IMR-90 (cell line): ENCODE results near the gene SOBP. TPM values are rescaled to one million over a fixed set of nuclear protein-coding genes. Genes with fewer than 3 reads are reported as not detected.

ENCODE experiments used
- ATAC-seq: fragments of 200-7000 bp; cut with Tn5 transposase; 2 replicates; pipeline ENCODE4 v1.9.1; 2020; ENCODE audit warnings: low read depth, mild to moderate bottlenecking, moderate library complexity
- BruUV-seq: library from RNA; stranded (reverse); fragments of 400-500 nt; replicated peaks from 2 replicates; lab custom pipeline; 2021; lab: Mats Ljungman, UMichigan
- CTCF ChIA-PET: fragments of 300-600 bp; formaldehyde crosslinking; extraction: SDS; loops from one replicate; lab custom pipeline; 2021; ENCODE audit warnings: antibody characterized with exemption; lab: Yijun Ruan, JAX
- POLR2A ChIA-PET: fragments of 300-600 bp; sonication (Branson Sonifier 250); formaldehyde crosslinking; loops from one replicate; lab custom pipeline; 2022; ENCODE audit warnings: antibody characterized with exemption; ENCODE audit not compliant: unreplicated experiment; lab: Charles Lee
- DNase-seq: peaks from one replicate; pipeline ENCODE4 v3.0.0; 2013
- H2AFZ ChIP-seq: replicated peaks from 2 replicates; pipeline ENCODE3; 2013; ENCODE audit warnings: low read length, mild to moderate bottlenecking; ENCODE audit not compliant: poor library complexity
- H2AK5ac ChIP-seq: 2 replicates; pipeline ENCODE4 v1.6.1; 2013; ENCODE audit warnings: low read depth, low read length, inconsistent platforms
- H2AK9ac ChIP-seq: replicated peaks from 2 replicates; pipeline ENCODE3; 2013; ENCODE audit warnings: mild to moderate bottlenecking, low read depth, low read length, moderate library complexity; ENCODE audit not compliant: poor library complexity
- H2BK120ac ChIP-seq: 2 replicates; pipeline ENCODE4 v1.6.1; 2013; ENCODE audit warnings: low read depth, low read length, inconsistent platforms
- H2BK15ac ChIP-seq: 3 replicates; pipeline ENCODE4 v1.6.1; 2013; ENCODE audit warnings: low read depth, low read length, inconsistent platforms
- H2BK20ac ChIP-seq: 2 replicates; pipeline ENCODE4 v1.6.1; 2013; ENCODE audit warnings: low read depth, mild to moderate bottlenecking, inconsistent platforms, low read length, moderate library complexity
- H2BK5ac ChIP-seq: 2 replicates; pipeline ENCODE4 v1.6.1; 2013; ENCODE audit warnings: mild to moderate bottlenecking, low read depth, low read length, inconsistent platforms; ENCODE audit not compliant: poor library complexity, severe bottlenecking
- H3K14ac ChIP-seq: replicated peaks from 2 replicates; pipeline ENCODE4 v1.6.1; 2013; ENCODE audit warnings: low read depth, low read length, inconsistent platforms
- H3K18ac ChIP-seq: 2 replicates; pipeline ENCODE4 v1.6.1; 2013; ENCODE audit warnings: low read depth, low read length, control low read depth
- H3K23ac ChIP-seq: 2 replicates; pipeline ENCODE4 v1.6.1; 2013; ENCODE audit warnings: low read depth, low read length, inconsistent platforms
- H3K27ac ChIP-seq: 2 replicates; pipeline ENCODE4 v1.5.1; 2013; ENCODE audit warnings: mild to moderate bottlenecking, control low read depth, low read length; ENCODE audit not compliant: insufficient read depth
- H3K27me3 ChIP-seq: 2 replicates; pipeline ENCODE4 v1.6.1; 2013; ENCODE audit warnings: low read length; ENCODE audit not compliant: control insufficient read depth, insufficient read depth
- H3K36me3 ChIP-seq: 2 replicates; pipeline ENCODE4 v1.6.1; 2013; ENCODE audit warnings: low read length, mixed read lengths; ENCODE audit not compliant: control insufficient read depth, insufficient read depth
- H3K4ac ChIP-seq: 2 replicates; pipeline ENCODE4 v1.6.1; 2013; ENCODE audit warnings: low read depth, low read length, inconsistent platforms
- H3K4me1 ChIP-seq: 2 replicates; pipeline ENCODE4 v1.6.1; 2013; ENCODE audit warnings: low read length, mixed read lengths; ENCODE audit not compliant: control insufficient read depth, insufficient read depth
- H3K4me2 ChIP-seq: 2 replicates; pipeline ENCODE4 v1.6.1; 2013; ENCODE audit warnings: low read depth, mild to moderate bottlenecking, control low read depth, low read length, moderate library complexity
- H3K4me3 ChIP-seq: 2 replicates; pipeline ENCODE4 v1.5.1; 2013; ENCODE audit warnings: low read depth, mild to moderate bottlenecking, control low read depth, low read length, moderate library complexity; ENCODE audit not compliant: insufficient read depth
- H3K56ac ChIP-seq: 2 replicates; pipeline ENCODE4 v1.6.1; 2013; ENCODE audit warnings: low read length, inconsistent platforms; ENCODE audit not compliant: insufficient read depth; ENCODE audit errors: extremely low read depth
- H3K79me1 ChIP-seq, 2 experiments: 2 replicates each; pipeline ENCODE4 v1.6.1; 2013; ENCODE audit warnings: low read length in 2 of 2, inconsistent platforms in 1 of 2, low read depth in 1 of 2
- H3K9ac ChIP-seq: 2 replicates; pipeline ENCODE4 v1.6.1; 2013; ENCODE audit warnings: low read depth, low read length, control low read depth
- H3K9me1 ChIP-seq: 2 replicates; pipeline ENCODE4 v1.6.1; 2013; ENCODE audit warnings: low read length, inconsistent platforms; ENCODE audit not compliant: insufficient read depth
- H3K9me3 ChIP-seq: 2 replicates; pipeline ENCODE4 v1.6.1; 2013; ENCODE audit warnings: low read length; ENCODE audit not compliant: control insufficient read depth, insufficient read depth
- H4K20me1 ChIP-seq: 2 replicates; pipeline ENCODE4 v1.6.1; 2013; ENCODE audit warnings: low read length, inconsistent platforms; ENCODE audit not compliant: insufficient read depth
- H4K5ac ChIP-seq: 2 replicates; pipeline ENCODE4 v1.6.1; 2013; ENCODE audit warnings: mild to moderate bottlenecking, low read depth, low read length, control low read depth
- H4K8ac ChIP-seq, 2 experiments: 2 replicates each; pipeline ENCODE4 v1.6.1; 2013; ENCODE audit warnings: low read depth in 2 of 2, low read length in 2 of 2, control low read depth in 1 of 2, inconsistent platforms in 1 of 2
- H4K91ac ChIP-seq: 2 replicates; pipeline ENCODE4 v1.6.1; 2013; ENCODE audit warnings: low read depth, low read length, inconsistent platforms; ENCODE audit not compliant: insufficient read depth
- BHLHE40 ChIP-seq: fragments of 150-350 bp; IDR thresholded peaks from 2 replicates; pipeline ENCODE4 v1.6.1; 2016; ENCODE audit warnings: mild to moderate bottlenecking, low read depth, low read length
- CEBPB ChIP-seq: IDR thresholded peaks from 2 replicates; pipeline ENCODE4 v1.6.1; 2012; ENCODE audit warnings: low read depth, low read length, improper control_type of control experiment
- CHD1 ChIP-seq: IDR thresholded peaks from 2 replicates; pipeline ENCODE4 v1.6.1; 2012; ENCODE audit warnings: low read depth, low read length, improper control_type of control experiment
- CTCF ChIP-seq: conservative IDR thresholded peaks from 2 replicates; pipeline ENCODE4 v1.5.1; 2012; ENCODE audit warnings: mild to moderate bottlenecking, low read depth, low read length, improper control_type of control experiment
- FOS ChIP-seq: fragments of 150-350 bp; IDR thresholded peaks from 2 replicates; pipeline ENCODE4 v1.6.1; 2016; ENCODE audit warnings: low read depth, low read length
- MAFK ChIP-seq: IDR thresholded peaks from 2 replicates; pipeline ENCODE4 v1.6.1; 2012; ENCODE audit warnings: low read depth, low read length, improper control_type of control experiment
- MAZ ChIP-seq: IDR thresholded peaks from 2 replicates; pipeline ENCODE4 v1.6.1; 2012; ENCODE audit warnings: low read depth, mild to moderate bottlenecking, low read length, improper control_type of control experiment, moderate library complexity, borderline replicate concordance
- MXI1 ChIP-seq: IDR thresholded peaks from 2 replicates; pipeline ENCODE4 v1.6.1; 2012; ENCODE audit warnings: low read depth, mild to moderate bottlenecking, low read length, moderate library complexity, borderline replicate concordance
- NFE2L2 ChIP-seq: fragments of 150-350 bp; IDR thresholded peaks from 2 replicates; pipeline ENCODE4 v1.6.1; 2016; ENCODE audit warnings: low read depth, mild to moderate bottlenecking, low read length
- POLR2A ChIP-seq: IDR thresholded peaks from 2 replicates; pipeline ENCODE4 v1.6.1; 2012; ENCODE audit warnings: mild to moderate bottlenecking, low read depth, low read length
- RAD21 ChIP-seq: IDR thresholded peaks from 2 replicates; pipeline ENCODE4 v1.6.1; 2012; ENCODE audit warnings: low read length, improper control_type of control experiment
- RCOR1 ChIP-seq: IDR thresholded peaks from 2 replicates; pipeline ENCODE4 v1.6.1; 2012; ENCODE audit warnings: mild to moderate bottlenecking, low read length, improper control_type of control experiment; ENCODE audit not compliant: insufficient replicate concordance
- RFX5 ChIP-seq: IDR thresholded peaks from 2 replicates; pipeline ENCODE4 v1.8.0; 2012; ENCODE audit warnings: low read depth, mild to moderate bottlenecking, low read length, moderate library complexity
- SMC3 ChIP-seq: fragments of 150-350 bp; IDR thresholded peaks from 2 replicates; pipeline ENCODE4 v1.6.1; 2016; ENCODE audit warnings: low read depth, mild to moderate bottlenecking, antibody characterized with exemption, low read length, moderate library complexity
- USF2 ChIP-seq: fragments of 150-350 bp; IDR thresholded peaks from 2 replicates; pipeline ENCODE4 v1.6.1; 2017; ENCODE audit warnings: mild to moderate bottlenecking, antibody characterized with exemption, low read length, low read depth
- WGBS, 2 experiments: methylation state at CpG; one replicate each; pipeline versions ENCODE4 v1.1.5 to v1.1.7; 2013; ENCODE audit warnings: missing lambda C conversion rate in 2 of 2; ENCODE audit not compliant: insufficient read length in 1 of 2; ENCODE audit errors: extremely low coverage in 2 of 2; 5-methylcytosine and 5-hydroxymethylcytosine counted together
- dilution Hi-C: fragments of 300-500 bp; cut with HindIII; formaldehyde crosslinking; loops from one replicate; pipeline ENCODE4 v1.14.3; 2018; ENCODE audit warnings: low sequenced_read_pairs; ENCODE audit not compliant: unreplicated experiment
- in situ Hi-C: fragments of 300-500 bp; cut with MboI; formaldehyde crosslinking; loops from 3 replicates; pipeline ENCODE4 v1.14.3; 2019; ENCODE audit warnings: low sequenced_read_pairs, inconsistent platforms, mixed read lengths
- intact Hi-C: fragments of 100-400 bp; cut with micrococcal nuclease; formaldehyde crosslinking; loops from 2 replicates; pipeline ENCODE4 v1.10.0; 2022
- polyA plus RNA-seq, 3 experiments: library from polyadenylated mRNA; depleted of rRNA; stranded (reverse); fragments of >200 nt; gene quantifications; 2 replicates each; pipeline ENCODE4 v1.2.3, GENCODE V29; 2012; ENCODE audit warnings: low replicate concordance in 1 of 3
- total RNA-seq: library from RNA; depleted of rRNA; stranded (reverse); fragments of >200 nt; gene quantifications from 2 replicates; pipeline ENCODE4 v1.2.3, GENCODE V29; 2012
- TF ChIP-seq, protein P1 (sequence below): fragments of 150-350 bp; IDR thresholded peaks from 2 replicates; pipeline ENCODE4 v1.6.1; 2016; ENCODE audit warnings: low read depth, mild to moderate bottlenecking, low read length, moderate library complexity, borderline replicate concordance

The SOBP gene
- total and polyA plus RNA-seq, 2 of the 4 experiments (the other 2 are of a cell fraction): 0.60 to 0.72 TPM

DNA sequence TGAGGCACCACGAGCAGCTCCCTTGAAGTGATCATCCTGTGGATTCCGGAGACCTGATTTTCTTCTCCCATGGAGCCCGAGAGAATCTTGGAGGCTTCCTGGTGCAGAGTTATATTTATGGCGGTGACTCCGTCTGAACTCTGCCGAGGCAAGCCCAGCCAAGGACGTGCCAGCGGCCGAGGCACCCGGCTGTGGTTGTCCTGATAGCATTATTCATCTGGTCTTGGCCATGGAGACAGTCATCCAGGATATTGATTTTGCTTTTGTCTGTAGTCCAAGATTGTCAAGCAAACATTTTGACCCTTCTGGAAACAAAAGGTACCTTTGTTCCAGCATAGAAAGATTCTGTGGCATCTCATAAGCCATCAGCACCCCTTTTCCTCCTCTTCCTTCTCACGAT, 170.9 kb downstream of the SOBP start:
- dilution Hi-C loops (no loop called here), in situ Hi-C loops (no loop called here), intact Hi-C loops (no loop called here)
- Histone ChIP-seq H3K4me1 (peaks cover 29% of the 10 kb centered on the region), H4K8ac (no peak overlapping the region), H3K27me3 (no peaks in the 10 kb centered on the region), H3K36me3 (no peaks in the 10 kb centered on the region), H3K56ac (no peak overlapping the region), H3K27ac (no peak overlapping the region), H2AK9ac (no peak overlapping the region), H2BK15ac (no peak overlapping the region), H3K18ac (no peak overlapping the region), H2BK20ac (no peak overlapping the region), H3K9me1 (peaks cover 17% of the 10 kb centered on the region), H4K20me1 (peaks cover 6% of the 10 kb centered on the region; the same call in 1 of the 2 replicates), H3K4me3 (no peak overlapping the region), H3K4me2 (no peak overlapping the region), H4K91ac (no peak overlapping the region), H3K9ac (no peak overlapping the region), H3K79me1 (peaks cover 0 to 2% of the 10 kb centered on the region in 2 experiments; a peak in 1 of 4 replicates), H3K9me3 (no peaks in the 10 kb centered on the region), H2BK5ac (no peak overlapping the region), H3K23ac (no peak overlapping the region), H2AFZ (no peak overlapping the region), H2AK5ac (no peak overlapping the region), H3K4ac (no peak overlapping the region), H3K14ac (no peak overlapping the region), H2BK120ac (no peak overlapping the region), H4K5ac (no peak overlapping the region)
- POLR2A ChIA-PET: no interaction called here
- DNase-seq: no peak
- 88% methylated on average over 5 of the region's 11 CpGs; no CpG with 5 or more reads in 1 of the 2 experiments for WGBS, 2 experiments
- no TSS peak for BruUV-seq
- no peak for ATAC-seq
- CTCF ChIA-PET: no interaction called here
- no peak for TF ChIP-seq CHD1
- TF ChIP-seq NFE2L2: no peak
- TF ChIP-seq SMC3: no peak
- no peak for TF ChIP-seq RCOR1
- no peak for TF ChIP-seq FOS
- no peak for TF ChIP-seq RAD21
- TF ChIP-seq POLR2A: no peak
- no peak for TF ChIP-seq MAZ
- TF ChIP-seq MXI1: no peak
- TF ChIP-seq CEBPB: no peak
- no peak for TF ChIP-seq CTCF
- TF ChIP-seq RFX5: no peak
- no peak for TF ChIP-seq MAFK
- TF ChIP-seq, protein P1, sequence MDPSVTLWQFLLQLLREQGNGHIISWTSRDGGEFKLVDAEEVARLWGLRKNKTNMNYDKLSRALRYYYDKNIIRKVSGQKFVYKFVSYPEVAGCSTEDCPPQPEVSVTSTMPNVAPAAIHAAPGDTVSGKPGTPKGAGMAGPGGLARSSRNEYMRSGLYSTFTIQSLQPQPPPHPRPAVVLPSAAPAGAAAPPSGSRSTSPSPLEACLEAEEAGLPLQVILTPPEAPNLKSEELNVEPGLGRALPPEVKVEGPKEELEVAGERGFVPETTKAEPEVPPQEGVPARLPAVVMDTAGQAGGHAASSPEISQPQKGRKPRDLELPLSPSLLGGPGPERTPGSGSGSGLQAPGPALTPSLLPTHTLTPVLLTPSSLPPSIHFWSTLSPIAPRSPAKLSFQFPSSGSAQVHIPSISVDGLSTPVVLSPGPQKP: no peak
- no peak for TF ChIP-seq BHLHE40
- TF ChIP-seq USF2: no peak
